HEK293 (cell line): ENCODE measurements around the gene CNST.

ENCODE experiments used
- CTCF ChIA-PET: fragments of 350-600 bp; formaldehyde crosslinking; extraction: SDS; loops from one replicate; lab custom pipeline; 2021; ENCODE audit warnings: antibody characterized with exemption; lab: Yijun Ruan, JAX
- POLR2A ChIA-PET: fragments of 300-600 bp; formaldehyde crosslinking; extraction: SDS; loops from one replicate; lab custom pipeline; 2020; ENCODE audit warnings: antibody characterized with exemption, inconsistent platforms; lab: Yijun Ruan, JAX
- H3K27ac ChIP-seq: fragments of 200-500 bp; sonication (Bioruptor generic); 2 replicates; pipeline ENCODE4 v1.5.1; 2014; ENCODE audit warnings: low read depth, low read length, control low read depth, inconsistent platforms; ENCODE audit errors: extremely low read depth
- H3K36me3 ChIP-seq, 2 experiments: fragments of 200-500 bp in 1 of 2; sonication (Bioruptor generic) in 1 of 2; 1 replicate in 1 of 2; 2 replicates in 1 of 2; pipeline ENCODE4 v1.5.1; 2014 to 2017; ENCODE audit warnings: inconsistent platforms in 2 of 2, low read length in 2 of 2; ENCODE audit not compliant: control insufficient read depth in 2 of 2, insufficient read depth in 1 of 2
- H3K4me1 ChIP-seq: fragments of 200-500 bp; sonication (Bioruptor generic); 2 replicates; pipeline ENCODE4 v1.5.1; 2014; ENCODE audit warnings: mild to moderate bottlenecking, low read length, inconsistent platforms; ENCODE audit not compliant: control insufficient read depth, insufficient read depth
- H3K4me3 ChIP-seq: 2 replicates; pipeline ENCODE4 v1.5.1; 2011; ENCODE audit warnings: low read depth, mild to moderate bottlenecking, control low read depth, low read length, moderate library complexity
- H3K9me3 ChIP-seq: fragments of 200-500 bp; sonication (Bioruptor generic); 2 replicates; pipeline ENCODE4 v1.5.1; 2014; ENCODE audit warnings: low read depth, low read length, inconsistent platforms; ENCODE audit not compliant: control insufficient read depth, insufficient read depth
- BCL11A ChIP-seq: fragments of 450-650 bp; formaldehyde crosslinking; IDR thresholded peaks from 2 replicates; pipeline ENCODE4 v1.5.1; 2016; ENCODE audit warnings: low read depth, missing biosample characterization, missing genetic modification characterization
- EGR2 ChIP-seq: fragments of 450-650 bp; formaldehyde crosslinking; IDR thresholded peaks from 2 replicates; pipeline ENCODE4 v1.5.1; 2016; ENCODE audit warnings: low read depth, missing biosample characterization, missing genetic modification characterization
- KLF8 ChIP-seq: fragments of 450-650 bp; formaldehyde crosslinking; IDR thresholded peaks from 2 replicates; pipeline ENCODE4 v1.5.1; 2016; ENCODE audit warnings: missing biosample characterization, missing genetic modification characterization
- KLF9 ChIP-seq: fragments of 450-650 bp; formaldehyde crosslinking; IDR thresholded peaks from 2 replicates; pipeline ENCODE4 v1.5.1; 2016; ENCODE audit warnings: missing biosample characterization, missing genetic modification characterization, low read depth
- ZBTB21 ChIP-seq: fragments of 450-650 bp; formaldehyde crosslinking; IDR thresholded peaks from 2 replicates; pipeline ENCODE4 v1.5.1; 2017; ENCODE audit warnings: missing biosample characterization, missing genetic modification characterization
- ZFP37 ChIP-seq: fragments of 450-650 bp; formaldehyde crosslinking; IDR thresholded peaks from 2 replicates; pipeline ENCODE4 v1.5.1; 2016; ENCODE audit warnings: missing biosample characterization, missing genetic modification characterization
- ZFP41 ChIP-seq: fragments of 450-650 bp; formaldehyde crosslinking; IDR thresholded peaks from 2 replicates; pipeline ENCODE4 v1.5.1; 2016; ENCODE audit warnings: missing biosample characterization, missing genetic modification characterization, borderline replicate concordance
- ZNF146 ChIP-seq: fragments of 450-650 bp; formaldehyde crosslinking; IDR thresholded peaks from 2 replicates; pipeline ENCODE4 v1.5.1; 2016; ENCODE audit warnings: missing biosample characterization, missing genetic modification characterization
- ZNF174 ChIP-seq: fragments of 450-650 bp; formaldehyde crosslinking; IDR thresholded peaks from 2 replicates; pipeline ENCODE4 v1.5.0; 2017; ENCODE audit warnings: missing biosample characterization, mild to moderate bottlenecking, missing genetic modification characterization
- ZNF175 ChIP-seq: fragments of 450-650 bp; formaldehyde crosslinking; IDR thresholded peaks from 2 replicates; pipeline ENCODE4 v1.5.1; 2016; ENCODE audit warnings: missing biosample characterization, missing genetic modification characterization
- ZNF202 ChIP-seq: fragments of 450-650 bp; formaldehyde crosslinking; IDR thresholded peaks from 2 replicates; pipeline ENCODE4 v1.5.1; 2016; ENCODE audit warnings: missing biosample characterization, missing genetic modification characterization, borderline replicate concordance
- ZNF211 ChIP-seq: fragments of 450-650 bp; formaldehyde crosslinking; IDR thresholded peaks from 2 replicates; pipeline ENCODE4 v1.5.1; 2016; ENCODE audit warnings: low read depth, missing biosample characterization, missing genetic modification characterization
- ZNF391 ChIP-seq: fragments of 450-650 bp; formaldehyde crosslinking; IDR thresholded peaks from 2 replicates; pipeline ENCODE4 v1.5.1; 2016; ENCODE audit warnings: low read depth, missing biosample characterization, missing genetic modification characterization, borderline replicate concordance
- ZNF416 ChIP-seq: fragments of 450-650 bp; formaldehyde crosslinking; IDR thresholded peaks from 2 replicates; pipeline ENCODE4 v1.5.1; 2016; ENCODE audit warnings: missing biosample characterization, missing genetic modification characterization
- ZNF426 ChIP-seq: fragments of 450-650 bp; formaldehyde crosslinking; IDR thresholded peaks from 2 replicates; pipeline ENCODE4 v1.5.1; 2017; ENCODE audit warnings: missing biosample characterization, missing genetic modification characterization, mild to moderate bottlenecking, inconsistent platforms, moderate library complexity
- ZNF433 ChIP-seq: fragments of 450-650 bp; formaldehyde crosslinking; IDR thresholded peaks from 2 replicates; pipeline ENCODE4 v1.5.1; 2016; ENCODE audit warnings: missing biosample characterization, missing genetic modification characterization, low read depth
- ZNF530 ChIP-seq: fragments of 450-650 bp; formaldehyde crosslinking; IDR thresholded peaks from 2 replicates; pipeline ENCODE4 v1.5.1; 2016; ENCODE audit warnings: low read depth, missing biosample characterization, missing genetic modification characterization
- ZNF548 ChIP-seq: fragments of 450-650 bp; formaldehyde crosslinking; IDR thresholded peaks from 2 replicates; pipeline ENCODE4 v1.5.1; 2016; ENCODE audit warnings: missing biosample characterization, missing genetic modification characterization
- TF ChIP-seq, protein P1 (sequence below): fragments of 450-650 bp; formaldehyde crosslinking; IDR thresholded peaks from 2 replicates; pipeline ENCODE4 v1.5.0; 2017; ENCODE audit warnings: missing biosample characterization, missing genetic modification characterization, borderline replicate concordance
- TF ChIP-seq, protein P2 (sequence below): fragments of 450-650 bp; formaldehyde crosslinking; IDR thresholded peaks from 2 replicates; pipeline ENCODE4 v1.5.1; 2016; ENCODE audit warnings: missing biosample characterization, missing genetic modification characterization
- TF ChIP-seq, protein P3 (sequence below): fragments of 450-650 bp; formaldehyde crosslinking; IDR thresholded peaks from 2 replicates; pipeline ENCODE4 v1.5.1; 2016; ENCODE audit warnings: missing biosample characterization, missing genetic modification characterization
- TF ChIP-seq, protein P4 (sequence below): fragments of 450-650 bp; formaldehyde crosslinking; IDR thresholded peaks from 2 replicates; pipeline ENCODE4; 2016; ENCODE audit warnings: missing biosample characterization, missing genetic modification characterization
- TF ChIP-seq, protein P5 (sequence below): fragments of 450-650 bp; formaldehyde crosslinking; IDR thresholded peaks from 2 replicates; pipeline ENCODE4 v1.5.1; 2016; ENCODE audit warnings: missing biosample characterization, missing genetic modification characterization, low read depth

The CNST gene

DNA sequence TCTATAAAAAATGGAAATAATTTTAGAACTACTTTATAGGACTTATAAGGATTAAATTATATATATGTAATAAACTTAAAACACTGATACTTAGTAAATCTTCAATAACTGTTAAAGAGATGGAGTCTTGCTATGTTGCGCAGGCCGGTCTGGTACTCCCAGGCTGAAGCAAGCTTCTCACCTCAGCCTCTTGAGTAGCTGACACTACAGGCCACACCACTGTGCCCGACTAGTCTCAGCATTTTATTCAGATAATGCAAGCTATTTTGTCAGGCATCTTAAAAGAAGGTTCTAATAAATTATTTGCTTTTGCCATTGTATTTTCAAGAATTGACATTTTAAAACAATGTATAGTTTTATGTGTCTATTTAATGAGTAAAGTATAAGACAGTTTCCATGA lies 20.8 kb downstream of the CNST start (continued):
- TF ChIP-seq ZNF202 (tag by site-specific recombination) (no peak), ZNF391 (tag by site-specific recombination) (no peak), BCL11A (tag by site-specific recombination) (no peak), ZNF433 (tag by site-specific recombination) (no peak), ZNF426 (tag by site-specific recombination) (no peak)
- TF ChIP-seq, protein P1, sequence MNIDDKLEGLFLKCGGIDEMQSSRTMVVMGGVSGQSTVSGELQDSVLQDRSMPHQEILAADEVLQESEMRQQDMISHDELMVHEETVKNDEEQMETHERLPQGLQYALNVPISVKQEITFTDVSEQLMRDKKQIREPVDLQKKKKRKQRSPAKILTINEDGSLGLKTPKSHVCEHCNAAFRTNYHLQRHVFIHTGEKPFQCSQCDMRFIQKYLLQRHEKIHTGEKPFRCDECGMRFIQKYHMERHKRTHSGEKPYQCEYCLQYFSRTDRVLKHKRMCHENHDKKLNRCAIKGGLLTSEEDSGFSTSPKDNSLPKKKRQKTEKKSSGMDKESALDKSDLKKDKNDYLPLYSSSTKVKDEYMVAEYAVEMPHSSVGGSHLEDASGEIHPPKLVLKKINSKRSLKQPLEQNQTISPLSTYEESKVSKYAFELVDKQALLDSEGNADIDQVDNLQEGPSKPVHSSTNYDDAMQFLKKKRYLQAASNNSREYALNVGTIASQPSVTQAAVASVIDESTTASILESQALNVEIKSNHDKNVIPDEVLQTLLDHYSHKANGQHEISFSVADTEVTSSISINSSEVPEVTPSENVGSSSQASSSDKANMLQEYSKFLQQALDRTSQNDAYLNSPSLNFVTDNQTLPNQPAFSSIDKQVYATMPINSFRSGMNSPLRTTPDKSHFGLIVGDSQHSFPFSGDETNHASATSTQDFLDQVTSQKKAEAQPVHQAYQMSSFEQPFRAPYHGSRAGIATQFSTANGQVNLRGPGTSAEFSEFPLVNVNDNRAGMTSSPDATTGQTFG (tag by site-specific recombination): no peak
- TF ChIP-seq, all 188 proteins: peak for 0

DNA sequence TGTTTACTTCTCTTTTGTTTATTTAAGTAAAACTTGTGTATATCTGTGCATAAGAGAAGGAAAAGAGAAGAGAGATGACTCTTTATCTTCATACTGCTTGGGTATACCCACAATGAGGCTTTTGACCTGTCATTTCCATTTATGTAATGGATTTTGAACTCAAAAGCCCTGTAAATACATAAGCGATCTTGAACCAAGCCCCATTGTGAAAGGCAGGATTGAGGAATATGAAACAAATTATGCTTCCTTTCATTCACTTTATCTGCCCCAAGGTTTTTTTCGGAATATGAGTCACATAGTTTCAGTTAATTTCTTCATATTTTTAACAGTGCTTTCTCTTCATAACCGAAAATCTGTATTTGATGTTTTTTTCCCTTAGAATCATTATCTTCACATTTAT lies 21.4 kb downstream of the CNST start:
- no peak overlapping the region for H3K4me3 ChIP-seq
- no peaks in the 10 kb centered on the region for H3K9me3 ChIP-seq
- CTCF ChIA-PET: no interaction called here
- POLR2A ChIA-PET: no interaction called here
- H3K27ac ChIP-seq: no peak overlapping the region
- H3K4me1 ChIP-seq: no peaks in the 10 kb centered on the region
- H3K36me3 ChIP-seq: peaks cover 0 to 3% of the 10 kb centered on the region in 2 experiments; a peak in 1 of 3 replicates
- TF ChIP-seq, protein P2, sequence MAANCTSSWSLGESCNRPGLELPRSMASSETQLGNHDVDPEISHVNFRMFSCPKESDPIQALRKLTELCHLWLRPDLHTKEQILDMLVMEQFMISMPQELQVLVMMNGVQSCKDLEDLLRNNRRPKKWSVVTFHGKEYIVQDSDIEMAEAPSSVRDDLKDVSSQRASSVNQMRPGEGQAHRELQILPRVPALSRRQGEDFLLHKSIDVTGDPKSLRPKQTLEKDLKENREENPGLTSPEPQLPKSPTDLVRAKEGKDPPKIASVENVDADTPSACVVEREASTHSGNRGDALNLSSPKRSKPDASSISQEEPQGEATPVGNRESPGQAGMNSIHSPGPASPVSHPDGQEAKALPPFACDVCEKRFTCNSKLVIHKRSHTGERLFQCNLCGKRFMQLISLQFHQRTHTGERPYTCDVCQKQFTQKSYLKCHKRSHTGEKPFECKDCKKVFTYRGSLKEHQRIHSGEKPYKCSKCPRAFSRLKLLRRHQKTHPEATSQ (tag by site-specific recombination): no peak
- TF ChIP-seq, protein P3, sequence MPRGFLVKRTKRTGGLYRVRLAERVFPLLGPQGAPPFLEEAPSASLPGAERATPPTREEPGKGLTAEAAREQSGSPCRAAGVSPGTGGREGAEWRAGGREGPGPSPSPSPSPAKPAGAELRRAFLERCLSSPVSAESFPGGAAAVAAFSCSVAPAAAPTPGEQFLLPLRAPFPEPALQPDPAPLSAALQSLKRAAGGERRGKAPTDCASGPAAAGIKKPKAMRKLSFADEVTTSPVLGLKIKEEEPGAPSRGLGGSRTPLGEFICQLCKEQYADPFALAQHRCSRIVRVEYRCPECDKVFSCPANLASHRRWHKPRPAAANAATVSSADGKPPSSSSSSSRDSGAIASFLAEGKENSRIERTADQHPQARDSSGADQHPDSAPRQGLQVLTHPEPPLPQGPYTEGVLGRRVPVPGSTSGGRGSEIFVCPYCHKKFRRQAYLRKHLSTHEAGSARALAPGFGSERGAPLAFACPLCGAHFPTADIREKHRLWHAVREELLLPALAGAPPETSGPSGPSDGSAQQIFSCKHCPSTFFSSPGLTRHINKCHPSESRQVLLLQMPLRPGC: no peak
- no peak for TF ChIP-seq ZFP37 (tag by site-specific recombination)
- TF ChIP-seq ZBTB21 (tag by site-specific recombination): no peak
- TF ChIP-seq, protein P4, sequence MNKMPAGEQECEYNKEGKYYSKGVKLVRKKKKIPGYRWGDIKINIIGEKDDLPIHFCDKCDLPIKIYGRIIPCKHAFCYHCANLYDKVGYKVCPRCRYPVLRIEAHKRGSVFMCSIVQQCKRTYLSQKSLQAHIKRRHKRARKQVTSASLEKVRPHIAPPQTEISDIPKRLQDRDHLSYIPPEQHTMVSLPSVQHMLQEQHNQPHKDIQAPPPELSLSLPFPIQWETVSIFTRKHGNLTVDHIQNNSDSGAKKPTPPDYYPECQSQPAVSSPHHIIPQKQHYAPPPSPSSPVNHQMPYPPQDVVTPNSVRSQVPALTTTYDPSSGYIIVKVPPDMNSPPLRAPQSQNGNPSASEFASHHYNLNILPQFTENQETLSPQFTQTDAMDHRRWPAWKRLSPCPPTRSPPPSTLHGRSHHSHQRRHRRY: no peak
- no peak for TF ChIP-seq ZNF548
- no peak for TF ChIP-seq ZNF146
- TF ChIP-seq ZNF416 (tag by site-specific recombination): no peak
- TF ChIP-seq EGR2 (tag by site-specific recombination): no peak
- TF ChIP-seq ZNF530 (tag by site-specific recombination): no peak
- TF ChIP-seq ZFP41 (tag by site-specific recombination): no peak
- no peak for TF ChIP-seq ZNF174 (tag by site-specific recombination)
- TF ChIP-seq ZNF175 (tag by site-specific recombination): no peak
- TF ChIP-seq KLF8 (tag by site-specific recombination): no peak
- TF ChIP-seq ZNF211 (tag by site-specific recombination): no peak
- no peak for TF ChIP-seq KLF9 (tag by site-specific recombination)
- TF ChIP-seq, protein P1 (tag by site-specific recombination): no peak
- TF ChIP-seq, protein P5, sequence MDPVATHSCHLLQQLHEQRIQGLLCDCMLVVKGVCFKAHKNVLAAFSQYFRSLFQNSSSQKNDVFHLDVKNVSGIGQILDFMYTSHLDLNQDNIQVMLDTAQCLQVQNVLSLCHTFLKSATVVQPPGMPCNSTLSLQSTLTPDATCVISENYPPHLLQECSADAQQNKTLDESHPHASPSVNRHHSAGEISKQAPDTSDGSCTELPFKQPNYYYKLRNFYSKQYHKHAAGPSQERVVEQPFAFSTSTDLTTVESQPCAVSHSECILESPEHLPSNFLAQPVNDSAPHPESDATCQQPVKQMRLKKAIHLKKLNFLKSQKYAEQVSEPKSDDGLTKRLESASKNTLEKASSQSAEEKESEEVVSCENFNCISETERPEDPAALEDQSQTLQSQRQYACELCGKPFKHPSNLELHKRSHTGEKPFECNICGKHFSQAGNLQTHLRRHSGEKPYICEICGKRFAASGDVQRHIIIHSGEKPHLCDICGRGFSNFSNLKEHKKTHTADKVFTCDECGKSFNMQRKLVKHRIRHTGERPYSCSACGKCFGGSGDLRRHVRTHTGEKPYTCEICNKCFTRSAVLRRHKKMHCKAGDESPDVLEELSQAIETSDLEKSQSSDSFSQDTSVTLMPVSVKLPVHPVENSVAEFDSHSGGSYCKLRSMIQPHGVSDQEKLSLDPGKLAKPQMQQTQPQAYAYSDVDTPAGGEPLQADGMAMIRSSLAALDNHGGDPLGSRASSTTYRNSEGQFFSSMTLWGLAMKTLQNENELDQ: no peak
